ENCODE measurements around the gene AMY2B.
"Not testable (repeated sequence)": the region's sequence is repeated elsewhere in the genome, so short reads cannot be mapped to it uniquely, and the experiment has no call there.

AMY2B gene

DNA sequence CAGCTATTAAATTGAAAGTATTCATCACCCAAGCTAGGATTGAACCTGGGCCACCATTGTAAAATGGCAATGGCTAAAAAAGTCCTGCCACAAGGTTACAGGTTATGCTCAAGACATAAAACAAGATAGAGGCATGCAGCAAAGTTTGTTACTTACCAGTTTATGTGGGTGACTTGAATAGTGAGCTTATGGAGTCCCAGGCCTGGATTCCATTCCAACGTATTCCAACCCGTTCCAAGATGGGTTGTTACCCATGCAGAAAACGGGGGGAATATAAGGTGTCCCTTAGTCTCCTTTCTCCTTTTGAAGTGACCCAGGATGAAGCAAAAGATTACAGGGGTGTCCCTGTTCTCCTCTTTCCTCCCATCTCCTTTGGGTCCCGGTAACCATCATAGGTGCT, 56.0 kb downstream of the AMY2B start:
- not testable (repeated sequence) for DNase-seq
